Inflammatory macrophage (primary cell): ENCODE data around the gene DLD.
A peak's percentile ranks its signal among the peaks of the same experiment; 100 is the strongest.
"Not testable (repeated sequence)": the region's sequence is repeated elsewhere in the genome, so short reads cannot be mapped to it uniquely, and the experiment has no call there.

ENCODE experiments used
- DNase-seq, 2 donors: peaks; one replicate each; pipeline ENCODE4 v3.0.0-alpha.2; 2020 to 2022

Gene DLD

DNA sequence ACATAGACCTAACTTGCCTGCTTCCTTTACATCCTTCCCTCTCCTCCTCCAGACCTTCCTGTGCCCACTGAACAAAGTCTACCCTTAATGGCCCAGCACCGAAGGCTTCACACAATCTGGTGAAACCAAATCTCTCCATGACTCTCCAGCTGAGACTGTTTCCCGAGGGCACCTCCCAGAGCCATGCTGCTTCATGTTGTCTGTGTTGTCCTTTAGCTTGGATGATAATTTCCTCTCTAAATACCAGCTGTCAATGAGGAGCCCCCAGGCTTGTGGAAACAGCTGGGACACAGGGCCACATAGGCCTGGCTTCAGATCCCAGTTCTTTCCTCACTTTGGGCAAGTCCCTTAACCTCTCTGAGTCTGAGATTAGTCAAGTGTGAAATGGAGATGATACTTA, 54.3 kb downstream of the DLD start:
- no peak for DNase-seq

- DNase-seq: no peak
These were observed 55.5 kb downstream of the DLD start for GRCh38 chr7:107946451-107946850.

GRCh38 chr7:107946881-107947280, 55.9 kb downstream of the DLD start:
- no peak for DNase-seq

GRCh38 chr7:107948645-107949442, 57.9 kb downstream of the DLD start:
- DNase-seq: no peak

- DNase-seq: no peak
These were observed 58.5 kb downstream of the DLD start for GRCh38 chr7:107949443-107949935.

- DNase-seq: no peak
These were observed 60.3 kb downstream of the DLD start for GRCh38 chr7:107951172-107951787.

DNA sequence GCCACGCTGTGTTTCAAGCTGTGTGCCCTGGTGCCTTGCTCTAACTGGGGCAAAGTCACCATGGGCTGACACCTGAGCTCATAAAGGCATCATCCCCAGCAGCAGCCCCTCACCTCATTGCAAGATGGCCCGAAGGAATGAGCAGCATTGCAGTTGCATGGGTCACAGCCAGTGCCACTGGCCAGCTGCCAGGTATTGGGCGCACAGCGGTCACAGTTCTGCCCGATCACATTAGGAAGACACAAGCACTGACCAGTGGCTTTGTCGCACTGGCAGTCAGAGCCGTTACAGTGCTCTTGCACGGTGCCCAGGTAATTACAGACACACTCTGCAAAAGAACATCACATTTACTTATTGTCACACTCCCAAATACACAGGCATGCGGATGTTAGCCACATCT, 60.9 kb downstream of the DLD start:
- DNase-seq: no peak

GRCh38 chr7:107953265-107953923, 62.4 kb downstream of the DLD start:
- no peak for DNase-seq

GRCh38 chr7:107953924-107954303, 62.9 kb downstream of the DLD start:
- no peak for DNase-seq

DNA sequence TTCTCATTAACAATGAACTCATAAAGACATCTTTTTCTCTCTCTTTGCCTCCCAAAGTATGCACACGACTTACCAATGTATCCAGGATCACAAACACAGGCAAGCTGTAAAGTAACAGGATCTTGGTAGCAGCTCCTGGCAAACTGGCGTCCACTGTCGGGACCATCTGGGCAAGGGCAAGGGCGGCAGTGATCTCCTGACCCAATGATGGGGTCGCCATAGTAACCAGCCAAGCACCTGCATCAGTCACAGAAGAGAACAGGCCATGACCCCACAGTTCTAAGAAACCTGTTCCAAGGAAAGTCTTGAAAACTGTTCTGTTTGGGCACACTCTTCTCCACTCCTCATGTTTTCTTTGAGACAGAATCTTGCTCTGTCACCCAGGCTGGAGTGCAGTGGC, 64.4 kb downstream of the DLD start:
- DNase-seq: no peak

DNA sequence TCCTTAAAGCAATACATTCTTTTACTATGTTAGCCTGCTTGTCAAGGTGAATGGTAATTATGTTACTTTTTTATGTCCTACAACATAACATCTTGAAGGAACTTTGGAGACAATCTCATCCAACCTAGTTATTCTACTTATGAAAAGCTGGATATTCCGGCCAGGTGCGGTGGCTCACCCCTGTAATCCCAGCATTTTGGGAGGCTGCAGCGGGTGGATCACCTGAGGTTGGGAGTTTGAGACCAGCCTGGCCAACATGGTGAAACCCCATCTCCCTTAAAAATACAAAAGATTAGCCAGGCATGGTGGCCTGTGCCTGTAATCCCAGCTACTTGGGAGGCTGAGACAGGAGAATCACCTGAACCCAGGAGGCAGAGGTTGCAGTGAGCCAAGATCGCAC, 66.0 kb downstream of the DLD start:
- DNase-seq: not testable (repeated sequence)

DNA sequence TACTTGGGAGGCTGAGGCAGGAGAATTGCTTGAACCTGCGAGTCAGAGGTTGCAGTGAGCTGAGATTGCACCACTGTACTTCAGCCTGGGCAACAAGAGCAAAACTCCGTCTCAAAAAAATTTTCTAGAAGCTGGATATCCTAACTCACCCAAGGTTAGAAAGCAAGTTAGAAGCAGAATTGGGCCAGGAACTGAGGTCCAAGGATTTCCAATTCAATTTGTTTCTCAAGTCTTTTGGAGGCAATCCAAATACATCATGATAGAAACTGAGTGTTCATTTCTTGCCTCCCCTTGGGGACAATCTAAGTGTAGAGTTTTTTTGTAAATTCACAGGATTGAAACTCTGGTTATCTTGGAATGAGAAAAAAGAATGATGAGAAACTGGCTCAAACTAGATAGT, 66.5 kb downstream of the DLD start:
- DNase-seq: no peak

DNA sequence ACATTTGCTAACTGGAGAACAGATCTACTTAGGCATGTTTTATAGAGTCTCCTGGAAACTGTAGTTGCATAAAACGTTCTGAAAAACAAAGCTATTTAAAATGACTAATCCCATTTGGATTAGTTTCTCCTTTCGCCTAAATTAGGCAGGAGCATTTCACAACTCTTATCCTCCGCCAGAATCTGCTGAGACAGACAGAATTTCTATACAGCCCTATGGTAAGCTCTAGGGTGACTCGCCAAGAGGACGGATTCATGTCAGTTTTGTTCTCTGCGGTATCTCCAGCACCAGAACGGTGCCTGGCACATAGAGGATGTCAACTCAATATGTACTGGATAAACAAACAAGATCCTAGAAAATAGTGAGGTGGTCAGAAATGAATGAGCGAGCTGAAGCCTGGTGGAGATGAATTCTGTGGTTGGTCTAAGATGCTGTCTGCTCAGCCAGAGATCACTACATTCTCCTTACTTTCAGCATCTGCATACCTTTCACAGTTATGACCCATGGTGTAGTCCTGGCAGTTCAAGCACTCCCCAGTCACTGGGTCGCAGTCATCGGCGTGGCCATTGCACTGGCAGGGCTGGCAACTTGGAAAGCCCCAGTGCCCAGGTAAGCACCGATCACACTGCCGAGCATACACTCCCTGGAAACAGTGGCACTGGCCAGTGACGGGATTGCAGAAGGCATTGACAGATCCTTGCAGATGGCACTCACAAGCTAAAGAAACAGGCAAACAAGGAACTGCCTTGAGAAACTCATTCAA, 68.0 kb downstream of the DLD start:
- DNase-seq: peak; percentile 29 to 36

GRCh38 chr7:107959527-107959898, 68.5 kb downstream of the DLD start:
- DNase-seq: no peak

GRCh38 chr7:107960272-107960671, 69.3 kb downstream of the DLD start:
- DNase-seq: no peak

DNA sequence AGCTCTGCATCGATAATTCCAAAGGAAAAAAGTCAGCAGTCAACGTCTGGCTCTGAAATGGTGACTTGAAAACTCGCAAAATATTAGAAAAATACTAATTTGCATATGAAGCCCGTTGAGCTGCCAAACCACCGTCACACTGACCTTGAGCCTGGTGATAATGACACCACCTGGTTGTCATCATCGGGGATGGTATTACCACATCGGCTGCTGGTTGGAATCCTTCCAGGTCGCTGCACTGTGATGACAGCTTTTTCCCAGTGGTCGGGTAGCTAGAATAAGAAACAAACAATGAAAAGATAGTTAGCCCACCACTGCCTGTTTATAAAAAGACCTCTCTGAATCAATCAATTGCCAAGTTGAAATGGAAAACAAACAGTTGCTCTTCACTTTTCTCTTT, 70.4 kb downstream of the DLD start:
- DNase-seq: no peak

GRCh38 chr7:107962817-107963216, 71.8 kb downstream of the DLD start:
- DNase-seq: no peak

- no peak for DNase-seq
These were observed 73.5 kb downstream of the DLD start for GRCh38 chr7:107964510-107964909.

- no peak for DNase-seq
These were observed 75.7 kb downstream of the DLD start for GRCh38 chr7:107966711-107967110.

GRCh38 chr7:107967420-107967819, 76.4 kb downstream of the DLD start:
- DNase-seq: no peak

GRCh38 chr7:107968449-107968848, 77.5 kb downstream of the DLD start:
- no peak for DNase-seq

DNA sequence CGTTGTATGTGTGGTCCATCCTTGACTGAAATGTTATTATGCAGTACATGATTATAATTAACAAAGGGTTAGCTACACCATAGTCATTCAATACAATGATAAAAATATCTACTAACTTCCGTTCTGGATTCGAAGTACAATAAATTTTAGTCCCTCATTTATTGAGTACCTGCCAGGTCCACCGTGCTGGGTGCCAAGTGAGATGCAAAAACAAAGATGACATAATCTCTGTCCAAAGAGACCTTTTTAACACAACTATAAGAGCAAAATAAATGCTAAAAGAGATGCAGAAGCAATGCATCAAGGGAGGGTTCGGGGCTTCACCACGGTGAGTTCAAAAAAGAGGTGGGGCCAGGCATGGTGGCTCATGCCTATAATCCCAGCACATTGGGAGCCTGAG, 78.9 kb downstream of the DLD start:
- no peak for DNase-seq
